GM12878 (cell line): ENCODE measurements around the gene GNG12. TPM values are rescaled to one million over a fixed set of nuclear protein-coding genes. Genes with fewer than 3 reads are reported as not detected.

ENCODE experiments used
- BCL11A ChIP-seq: IDR thresholded peaks from 2 replicates; pipeline ENCODE4 v1.6.1; 2011; ENCODE audit warnings: low read depth, low read length
- CHD1 ChIP-seq: IDR thresholded peaks from 2 replicates; pipeline ENCODE4 v1.6.1; 2012; ENCODE audit warnings: low read depth, low read length, improper control_type of control experiment
- CREB1 ChIP-seq: IDR thresholded peaks from 2 replicates; pipeline ENCODE4 v1.6.1; 2012; ENCODE audit warnings: low read depth, mild to moderate bottlenecking, inconsistent platforms
- ETV6 ChIP-seq, 2 experiments: fragments of 450-650 bp in 1 of 2; IDR thresholded peaks in 1 of 2; conservative IDR thresholded peaks in 1 of 2; 2 replicates each; pipeline ENCODE4 v1.6.1; 2014; ENCODE audit warnings: antibody characterized with exemption in 1 of 2, borderline replicate concordance in 1 of 2, low read depth in 1 of 2, mild to moderate bottlenecking in 1 of 2, moderate library complexity in 1 of 2
- HDGF ChIP-seq: fragments of 450-650 bp; IDR thresholded peaks from 2 replicates; pipeline ENCODE4 v1.6.1; 2016; ENCODE audit warnings: antibody characterized with exemption
- NRF1 ChIP-seq: conservative IDR thresholded peaks from 2 replicates; pipeline ENCODE4 v1.6.1; 2011; ENCODE audit warnings: mild to moderate bottlenecking, low read depth, low read length, improper control_type of control experiment
- PAX5 ChIP-seq: IDR thresholded peaks from 2 replicates; pipeline ENCODE4 v1.6.1; 2011; ENCODE audit warnings: low read depth, low read length, borderline replicate concordance
- POLR2AphosphoS2 ChIP-seq: IDR thresholded peaks from 2 replicates; pipeline ENCODE4 v1.6.1; 2011; ENCODE audit warnings: low read depth, mild to moderate bottlenecking, low read length, improper control_type of control experiment, moderate library complexity
- RB1 ChIP-seq: fragments of 450-650 bp; formaldehyde crosslinking; IDR thresholded peaks from 2 replicates; pipeline ENCODE4 v1.6.1; 2017; ENCODE audit warnings: mild to moderate bottlenecking, borderline replicate concordance
- SPI1 ChIP-seq: IDR thresholded peaks from 2 replicates; pipeline ENCODE4 v1.6.1; 2011; ENCODE audit warnings: low read depth, mild to moderate bottlenecking, low read length, moderate library complexity, borderline replicate concordance; ENCODE audit not compliant: insufficient read depth
- TAF1 ChIP-seq: IDR thresholded peaks from 2 replicates; pipeline ENCODE4 v1.6.1; 2011; ENCODE audit warnings: mild to moderate bottlenecking, low read depth, low read length, borderline replicate concordance
- ZNF384 ChIP-seq: IDR thresholded peaks from 2 replicates; pipeline ENCODE4 v1.6.1; 2012; ENCODE audit warnings: low read depth, mild to moderate bottlenecking, low read length, improper control_type of control experiment, borderline replicate concordance
- polyA plus RNA-seq, 11 experiments: library from polyadenylated mRNA; depleted of rRNA in 4 of 11; unstranded in 6 of 11; stranded (reverse) in 5 of 11; fragments of >200 nt; fragmentation: Nextera tagmentation in 4 of 11; fragmentation: Illumina TruSeq in 1 of 11; extraction: Ambion mirVana in 4 of 11; extraction: Trizol in 1 of 11; gene quantifications; 1 replicate in 1 of 11; 2 replicates in 10 of 11; pipeline versions ENCODE4 v1.2.1 to v1.2.3, GENCODE V29; 2011 to 2016; ENCODE audit warnings: inconsistent platforms in 2 of 11, missing spikeins in 2 of 11, low read depth in 1 of 11
- total RNA-seq, 4 experiments: library from RNA; depleted of rRNA in 3 of 4; stranded (reverse); fragments of >200 nt in 3 of 4; fragmentation: Illumina TruSeq in 1 of 4; extraction: Trizol in 1 of 4; gene quantifications; 2 replicates each; pipeline versions ENCODE4 v1.2.1 to v1.2.3, GENCODE V29; 2013 to 2021
- TF ChIP-seq, protein P1 (sequence below): IDR thresholded peaks from 2 replicates; pipeline ENCODE4 v1.6.1; 2012; ENCODE audit warnings: mild to moderate bottlenecking, low read depth, low read length
- TF ChIP-seq, protein P2 (sequence below): fragments of 450-650 bp; IDR thresholded peaks from 2 replicates; pipeline ENCODE4 v1.6.1; 2014; ENCODE audit warnings: mild to moderate bottlenecking
- TF ChIP-seq, protein P3 (sequence below): IDR thresholded peaks from 2 replicates; pipeline ENCODE4 v1.6.1; 2011; ENCODE audit warnings: mild to moderate bottlenecking, low read depth, low read length, moderate library complexity; ENCODE audit not compliant: insufficient replicate concordance
- TF ChIP-seq, protein P4 (sequence below): IDR thresholded peaks from 2 replicates; pipeline ENCODE4 v1.6.1; 2012; ENCODE audit warnings: improper control_type of control experiment, low read depth, low read length; ENCODE audit not compliant: insufficient replicate concordance

GNG12 gene
- total and polyA plus RNA-seq, 10 of the 15 experiments (the other 5 are each of a cell fraction or from before 2014, with no cell fraction given) = 0.22 to 32.8 (median 0.35) TPM

DNA sequence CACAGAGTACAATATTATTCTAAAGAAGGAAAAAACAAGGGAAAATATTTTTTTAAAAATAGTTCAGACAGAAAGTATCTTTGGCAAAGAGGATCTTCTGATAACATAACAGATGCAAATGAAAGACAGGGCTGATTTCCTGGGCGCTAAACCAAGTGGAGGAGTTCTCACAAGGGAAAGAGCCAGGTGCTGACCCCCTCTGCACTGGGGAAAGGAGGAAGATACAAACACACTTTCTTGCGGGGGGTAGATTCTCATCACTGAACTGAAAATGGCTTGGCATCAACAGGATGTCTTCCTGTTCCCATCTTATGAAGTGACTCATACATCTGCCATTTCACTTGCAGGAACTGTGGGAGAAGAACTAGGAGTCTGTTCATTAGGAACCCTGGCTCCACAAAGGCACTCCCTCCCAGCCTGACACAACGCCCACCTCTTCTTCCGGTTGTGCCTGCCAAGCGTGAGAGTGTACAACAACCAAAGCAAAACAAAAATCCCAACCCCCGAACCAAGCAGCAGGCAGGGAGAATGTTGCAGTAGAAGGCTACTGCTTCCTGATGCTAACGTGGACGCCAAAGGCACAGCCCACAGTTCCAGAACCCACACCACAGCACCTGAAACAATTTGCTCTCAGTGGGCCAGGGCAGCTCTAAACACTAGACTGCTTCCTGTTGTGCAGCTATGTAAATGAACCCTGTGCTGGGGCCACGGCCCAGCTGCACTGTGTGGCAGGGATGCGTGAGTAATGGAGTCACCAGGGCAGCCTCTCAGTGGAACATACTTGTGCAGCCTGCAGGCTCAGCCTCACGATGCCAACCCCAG, 97.2 kb downstream of the GNG12 start (continued):
- no peak for TF ChIP-seq CHD1
- TF ChIP-seq, protein P1, sequence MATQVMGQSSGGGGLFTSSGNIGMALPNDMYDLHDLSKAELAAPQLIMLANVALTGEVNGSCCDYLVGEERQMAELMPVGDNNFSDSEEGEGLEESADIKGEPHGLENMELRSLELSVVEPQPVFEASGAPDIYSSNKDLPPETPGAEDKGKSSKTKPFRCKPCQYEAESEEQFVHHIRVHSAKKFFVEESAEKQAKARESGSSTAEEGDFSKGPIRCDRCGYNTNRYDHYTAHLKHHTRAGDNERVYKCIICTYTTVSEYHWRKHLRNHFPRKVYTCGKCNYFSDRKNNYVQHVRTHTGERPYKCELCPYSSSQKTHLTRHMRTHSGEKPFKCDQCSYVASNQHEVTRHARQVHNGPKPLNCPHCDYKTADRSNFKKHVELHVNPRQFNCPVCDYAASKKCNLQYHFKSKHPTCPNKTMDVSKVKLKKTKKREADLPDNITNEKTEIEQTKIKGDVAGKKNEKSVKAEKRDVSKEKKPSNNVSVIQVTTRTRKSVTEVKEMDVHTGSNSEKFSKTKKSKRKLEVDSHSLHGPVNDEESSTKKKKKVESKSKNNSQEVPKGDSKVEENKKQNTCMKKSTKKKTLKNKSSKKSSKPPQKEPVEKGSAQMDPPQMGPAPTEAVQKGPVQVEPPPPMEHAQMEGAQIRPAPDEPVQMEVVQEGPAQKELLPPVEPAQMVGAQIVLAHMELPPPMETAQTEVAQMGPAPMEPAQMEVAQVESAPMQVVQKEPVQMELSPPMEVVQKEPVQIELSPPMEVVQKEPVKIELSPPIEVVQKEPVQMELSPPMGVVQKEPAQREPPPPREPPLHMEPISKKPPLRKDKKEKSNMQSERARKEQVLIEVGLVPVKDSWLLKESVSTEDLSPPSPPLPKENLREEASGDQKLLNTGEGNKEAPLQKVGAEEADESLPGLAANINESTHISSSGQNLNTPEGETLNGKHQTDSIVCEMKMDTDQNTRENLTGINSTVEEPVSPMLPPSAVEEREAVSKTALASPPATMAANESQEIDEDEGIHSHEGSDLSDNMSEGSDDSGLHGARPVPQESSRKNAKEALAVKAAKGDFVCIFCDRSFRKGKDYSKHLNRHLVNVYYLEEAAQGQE = no peak
- no peak for TF ChIP-seq SPI1
- peak; percentile 33; the same call in 1 of the 2 replicates for TF ChIP-seq TAF1
- no peak for TF ChIP-seq ZNF384
- no peak for TF ChIP-seq RB1
- TF ChIP-seq NRF1 = no peak
- TF ChIP-seq CREB1 = no peak
- TF ChIP-seq PAX5 = no peak
- 0 out of 2 replicates have a peak, but pooled peaks have one; percentile 15 for TF ChIP-seq BCL11A
- TF ChIP-seq, protein P2, sequence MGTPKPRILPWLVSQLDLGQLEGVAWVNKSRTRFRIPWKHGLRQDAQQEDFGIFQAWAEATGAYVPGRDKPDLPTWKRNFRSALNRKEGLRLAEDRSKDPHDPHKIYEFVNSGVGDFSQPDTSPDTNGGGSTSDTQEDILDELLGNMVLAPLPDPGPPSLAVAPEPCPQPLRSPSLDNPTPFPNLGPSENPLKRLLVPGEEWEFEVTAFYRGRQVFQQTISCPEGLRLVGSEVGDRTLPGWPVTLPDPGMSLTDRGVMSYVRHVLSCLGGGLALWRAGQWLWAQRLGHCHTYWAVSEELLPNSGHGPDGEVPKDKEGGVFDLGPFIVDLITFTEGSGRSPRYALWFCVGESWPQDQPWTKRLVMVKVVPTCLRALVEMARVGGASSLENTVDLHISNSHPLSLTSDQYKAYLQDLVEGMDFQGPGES = no peak
- TF ChIP-seq POLR2AphosphoS2 = 0 out of 2 replicates have a peak, but pooled peaks have one; percentile 41
- no peak for TF ChIP-seq ETV6 (conservative IDR thresholded peaks at IDR 0.05 in 1 of 2, IDR thresholded peaks at IDR 0.05 in 1 of 2; ENCODE audit: borderline replicate concordance in 1 of 2, low read depth in 1 of 2)
- peak; percentile 84; the same call in 1 of the 2 replicates for TF ChIP-seq HDGF
- TF ChIP-seq, protein P3, sequence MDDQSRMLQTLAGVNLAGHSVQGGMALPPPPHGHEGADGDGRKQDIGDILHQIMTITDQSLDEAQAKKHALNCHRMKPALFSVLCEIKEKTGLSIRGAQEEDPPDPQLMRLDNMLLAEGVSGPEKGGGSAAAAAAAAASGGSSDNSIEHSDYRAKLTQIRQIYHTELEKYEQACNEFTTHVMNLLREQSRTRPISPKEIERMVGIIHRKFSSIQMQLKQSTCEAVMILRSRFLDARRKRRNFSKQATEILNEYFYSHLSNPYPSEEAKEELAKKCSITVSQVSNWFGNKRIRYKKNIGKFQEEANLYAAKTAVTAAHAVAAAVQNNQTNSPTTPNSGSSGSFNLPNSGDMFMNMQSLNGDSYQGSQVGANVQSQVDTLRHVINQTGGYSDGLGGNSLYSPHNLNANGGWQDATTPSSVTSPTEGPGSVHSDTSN = no peak
- TF ChIP-seq, protein P4, sequence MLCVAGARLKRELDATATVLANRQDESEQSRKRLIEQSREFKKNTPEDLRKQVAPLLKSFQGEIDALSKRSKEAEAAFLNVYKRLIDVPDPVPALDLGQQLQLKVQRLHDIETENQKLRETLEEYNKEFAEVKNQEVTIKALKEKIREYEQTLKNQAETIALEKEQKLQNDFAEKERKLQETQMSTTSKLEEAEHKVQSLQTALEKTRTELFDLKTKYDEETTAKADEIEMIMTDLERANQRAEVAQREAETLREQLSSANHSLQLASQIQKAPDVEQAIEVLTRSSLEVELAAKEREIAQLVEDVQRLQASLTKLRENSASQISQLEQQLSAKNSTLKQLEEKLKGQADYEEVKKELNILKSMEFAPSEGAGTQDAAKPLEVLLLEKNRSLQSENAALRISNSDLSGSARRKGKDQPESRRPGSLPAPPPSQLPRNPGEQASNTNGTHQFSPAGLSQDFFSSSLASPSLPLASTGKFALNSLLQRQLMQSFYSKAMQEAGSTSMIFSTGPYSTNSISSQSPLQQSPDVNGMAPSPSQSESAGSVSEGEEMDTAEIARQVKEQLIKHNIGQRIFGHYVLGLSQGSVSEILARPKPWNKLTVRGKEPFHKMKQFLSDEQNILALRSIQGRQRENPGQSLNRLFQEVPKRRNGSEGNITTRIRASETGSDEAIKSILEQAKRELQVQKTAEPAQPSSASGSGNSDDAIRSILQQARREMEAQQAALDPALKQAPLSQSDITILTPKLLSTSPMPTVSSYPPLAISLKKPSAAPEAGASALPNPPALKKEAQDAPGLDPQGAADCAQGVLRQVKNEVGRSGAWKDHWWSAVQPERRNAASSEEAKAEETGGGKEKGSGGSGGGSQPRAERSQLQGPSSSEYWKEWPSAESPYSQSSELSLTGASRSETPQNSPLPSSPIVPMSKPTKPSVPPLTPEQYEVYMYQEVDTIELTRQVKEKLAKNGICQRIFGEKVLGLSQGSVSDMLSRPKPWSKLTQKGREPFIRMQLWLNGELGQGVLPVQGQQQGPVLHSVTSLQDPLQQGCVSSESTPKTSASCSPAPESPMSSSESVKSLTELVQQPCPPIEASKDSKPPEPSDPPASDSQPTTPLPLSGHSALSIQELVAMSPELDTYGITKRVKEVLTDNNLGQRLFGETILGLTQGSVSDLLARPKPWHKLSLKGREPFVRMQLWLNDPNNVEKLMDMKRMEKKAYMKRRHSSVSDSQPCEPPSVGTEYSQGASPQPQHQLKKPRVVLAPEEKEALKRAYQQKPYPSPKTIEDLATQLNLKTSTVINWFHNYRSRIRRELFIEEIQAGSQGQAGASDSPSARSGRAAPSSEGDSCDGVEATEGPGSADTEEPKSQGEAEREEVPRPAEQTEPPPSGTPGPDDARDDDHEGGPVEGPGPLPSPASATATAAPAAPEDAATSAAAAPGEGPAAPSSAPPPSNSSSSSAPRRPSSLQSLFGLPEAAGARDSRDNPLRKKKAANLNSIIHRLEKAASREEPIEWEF = peak; percentile 16
